Measurements from ENCODE around the gene TMEM63B.

GRCh38 chr6:44139351-44139743, 12.0 kb downstream of the TMEM63B start:
- TF ChIP-seq POLR2AphosphoS5 (IDR thresholded peaks at IDR 0.05; ENCODE audit: low read depth, low read length) (no peak), REST (IDR thresholded peaks at IDR 0.05; ENCODE audit: insufficient read depth in 1 of 2, low read depth in 2 of 2, low read length in 2 of 2) (no peak)
